Erythroblast (primary cell): Measurements from ENCODE around the gene IPO9.

Experiments used
- GATA1 ChIP-seq: IDR thresholded peaks from 2 replicates; pipeline ENCODE4 v1.6.1; 2011; ENCODE audit warnings: low read depth, mild to moderate bottlenecking, control low read depth, low read length, moderate library complexity
- POLR2A ChIP-seq: IDR thresholded peaks from 2 replicates; pipeline ENCODE4 v1.6.1; 2011; ENCODE audit warnings: mild to moderate bottlenecking, low read length

- TF ChIP-seq POLR2A (no peak), GATA1 (no peak)
Measured at GRCh38 chr1:201781437-201781836, 47.5 kb upstream of the IPO9 start.
